ENCODE measurements around the gene GSTM2. TPM values are rescaled to one million over a fixed set of nuclear protein-coding genes. Genes with fewer than 3 reads are reported as not detected.

Gene GSTM2
- total RNA-seq, 1 experiment from 2014 or later: 5.9 TPM

DNA sequence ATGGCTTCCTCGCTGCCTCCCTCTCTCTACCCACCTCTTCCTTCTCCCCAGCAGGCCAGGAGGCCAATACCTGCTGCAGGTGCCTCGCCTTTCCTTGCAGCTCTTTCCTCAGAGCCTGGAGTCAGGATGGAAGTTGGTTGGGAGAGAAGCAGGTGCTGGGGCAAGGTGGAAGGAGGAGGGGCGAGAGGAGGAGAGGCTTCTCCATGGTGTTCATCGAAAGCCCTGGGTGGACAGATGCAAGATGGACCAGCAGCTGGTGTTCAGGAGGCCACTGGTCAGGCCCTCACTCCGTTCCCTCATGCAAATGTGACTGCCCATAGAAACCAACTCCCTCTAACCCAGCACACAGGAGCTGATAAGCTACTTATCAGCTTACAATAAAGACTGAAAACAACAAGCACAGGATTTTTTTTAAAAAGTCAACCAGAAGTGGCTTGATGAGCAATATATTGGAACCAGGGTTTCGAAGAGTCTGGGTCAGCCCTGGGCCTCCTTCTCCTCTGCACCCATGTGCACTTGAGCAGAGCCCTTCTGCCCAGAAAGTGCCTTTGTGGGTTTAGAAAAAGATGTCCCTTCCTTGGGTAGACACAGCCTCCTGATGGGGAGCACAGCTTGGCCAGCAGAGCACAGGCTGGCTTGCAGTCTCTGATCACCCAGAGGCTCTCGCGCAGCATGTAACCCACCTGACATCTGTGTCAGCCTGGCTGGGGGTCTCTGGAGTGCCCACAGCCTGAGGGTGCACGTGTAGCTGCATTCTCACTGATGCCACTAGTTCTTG lies 28.6 kb upstream of the GSTM2 start:
- Histone ChIP-seq H3K9me3 (ENCODE audit: control insufficient read depth in 1 of 2, insufficient read depth in 1 of 2, low read depth in 1 of 2, low read length in 2 of 2) (no peaks in the 10 kb centered on the region), H3K36me3 (ENCODE audit: control insufficient read depth in 1 of 2, insufficient read depth in 2 of 2, low read length in 2 of 2) (no peaks in the 10 kb centered on the region), H3K27me3 (ENCODE audit: insufficient read depth, low read length) (no peaks in the 10 kb centered on the region), H3K4me1 (ENCODE audit: control insufficient read depth in 1 of 2, insufficient read depth in 2 of 2, low read length in 2 of 2) (peaks cover 14 to 29% of the 10 kb centered on the region in 2 experiments), H4K20me1 (ENCODE audit: insufficient read depth) (no peaks in the 10 kb centered on the region), H2AFZ (ENCODE audit: low read depth, low read length, poor library complexity, severe bottlenecking) (no peak overlapping the region), H3K79me2 (ENCODE audit: insufficient read depth, low read length) (no peaks in the 10 kb centered on the region), H3K9me2 (ENCODE audit: insufficient read depth) (no peaks in the 10 kb centered on the region), H3K27ac (ENCODE audit: low read depth, low read length) (no peak overlapping the region), H3K4me2 (ENCODE audit: low read length) (no peak overlapping the region), H3K9ac (ENCODE audit: low read length) (no peak overlapping the region), H3K4me3 (replicated peaks in 1 of 2; ENCODE audit: low read depth in 1 of 2, low read length in 2 of 2) (no peak overlapping the region)
- no TSS peak for BruUV-seq (replicated peaks)
- no peak for DNase-seq (ENCODE audit: low read depth, low spot score)
- intact Hi-C loops (cut with micrococcal nuclease): no loop called here
- TF ChIP-seq EZH2 (IDR thresholded peaks at IDR 0.05) (no peak), EGR1 (IDR thresholded peaks at IDR 0.05; ENCODE audit: low read depth) (no peak), EZH2phosphoT487 (IDR thresholded peaks at IDR 0.05; ENCODE audit: borderline replicate concordance) (no peak), SIN3A (IDR thresholded peaks at IDR 0.05; ENCODE audit: low read depth) (no peak), RAD21 (IDR thresholded peaks at IDR 0.05; ENCODE audit: low read depth) (no peak), SRF (IDR thresholded peaks at IDR 0.05; ENCODE audit: low read depth) (no peak)
- ChIA-PET POLR2A (interaction anchor here (0.6 to 1.4 kb wide), 3 partner anchors 11 to 136 kb away, joined by 3 to 6 read pairs (median 4); partner anchors contain the start of gene GNAI3), CTCF (interaction anchor here (1.1 to 4.0 kb wide), 19 partner anchors 9 to 467 kb away, joined by 3 to 73 read pairs (median 7); partner anchors contain the start of genes AHCYL1, GNAI3 and GSTM4), RAD21 (ENCODE audit: low non-redundant PET in 1 of 2, low total read pairs in 2 of 2, uncharacterized antibody in 2 of 2, unreplicated experiment in 2 of 2) (interaction anchor here (0.6 to 2.4 kb wide), 6 partner anchors 8 to 345 kb away, joined by 3 to 11 read pairs (median 6); partner anchors contain the start of gene AHCYL1 (in 1 of the 2))
- ATAC-seq: no peak

DNA sequence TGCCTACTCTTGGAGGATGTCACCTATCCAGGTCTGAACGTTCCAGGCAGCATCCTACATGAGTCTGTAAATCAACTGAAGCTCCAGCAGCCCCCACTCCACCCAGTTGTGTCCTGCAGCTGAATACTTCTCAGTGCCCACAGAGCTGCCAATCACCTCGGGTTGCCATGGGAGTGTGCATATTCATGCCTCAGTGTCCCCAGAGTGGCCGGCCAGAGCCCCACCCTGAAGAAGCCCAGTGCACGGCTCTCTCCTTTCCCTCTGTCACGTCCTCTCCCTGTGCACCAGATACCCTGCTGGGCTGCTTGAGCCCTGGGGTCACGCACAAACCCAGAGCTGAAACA lies 28.0 kb upstream of the GSTM2 start:
- Histone ChIP-seq H3K9me2 (ENCODE audit: insufficient read depth) (no peaks in the 10 kb centered on the region), H3K4me3 (replicated peaks in 1 of 2; ENCODE audit: low read depth in 1 of 2, low read length in 2 of 2) (no peak overlapping the region), H3K36me3 (ENCODE audit: control insufficient read depth in 1 of 2, insufficient read depth in 2 of 2, low read length in 2 of 2) (no peaks in the 10 kb centered on the region), H3K4me1 (ENCODE audit: control insufficient read depth in 1 of 2, insufficient read depth in 2 of 2, low read length in 2 of 2) (peaks cover 14 to 29% of the 10 kb centered on the region in 2 experiments), H3K27ac (ENCODE audit: low read depth, low read length) (no peak overlapping the region), H4K20me1 (ENCODE audit: insufficient read depth) (no peaks in the 10 kb centered on the region), H3K9ac (ENCODE audit: low read length) (no peak overlapping the region), H2AFZ (ENCODE audit: low read depth, low read length, poor library complexity, severe bottlenecking) (no peak overlapping the region), H3K9me3 (ENCODE audit: control insufficient read depth in 1 of 2, insufficient read depth in 1 of 2, low read depth in 1 of 2, low read length in 2 of 2) (no peaks in the 10 kb centered on the region), H3K4me2 (ENCODE audit: low read length) (no peak overlapping the region), H3K79me2 (ENCODE audit: insufficient read depth, low read length) (no peaks in the 10 kb centered on the region), H3K27me3 (ENCODE audit: insufficient read depth, low read length) (no peaks in the 10 kb centered on the region)
- CTCF ChIA-PET: interaction anchor here (0.6 to 4.0 kb wide), 24 partner anchors 9 to 466 kb away, joined by 3 to 73 read pairs (median 6); partner anchors contain the start of genes AHCYL1, GNAI3 and GSTM4
- POLR2A ChIA-PET: interaction anchor here (0.6 to 1.8 kb wide), 5 partner anchors 10 to 136 kb away, joined by 3 to 8 read pairs (median 4); partner anchors contain the start of gene GNAI3
- BruUV-seq (replicated peaks): no TSS peak
- intact Hi-C loops (cut with micrococcal nuclease): loop anchor here (1.0 to 2.0 kb wide), 2 partner anchors 93 to 133 kb away; no protein-coding TSS in a partner anchor
- DNase-seq (ENCODE audit: low read depth, low spot score) (no peak), ATAC-seq (peak; percentile 2; the same call in 1 of the 2 replicates)
- TF ChIP-seq, protein P1, sequence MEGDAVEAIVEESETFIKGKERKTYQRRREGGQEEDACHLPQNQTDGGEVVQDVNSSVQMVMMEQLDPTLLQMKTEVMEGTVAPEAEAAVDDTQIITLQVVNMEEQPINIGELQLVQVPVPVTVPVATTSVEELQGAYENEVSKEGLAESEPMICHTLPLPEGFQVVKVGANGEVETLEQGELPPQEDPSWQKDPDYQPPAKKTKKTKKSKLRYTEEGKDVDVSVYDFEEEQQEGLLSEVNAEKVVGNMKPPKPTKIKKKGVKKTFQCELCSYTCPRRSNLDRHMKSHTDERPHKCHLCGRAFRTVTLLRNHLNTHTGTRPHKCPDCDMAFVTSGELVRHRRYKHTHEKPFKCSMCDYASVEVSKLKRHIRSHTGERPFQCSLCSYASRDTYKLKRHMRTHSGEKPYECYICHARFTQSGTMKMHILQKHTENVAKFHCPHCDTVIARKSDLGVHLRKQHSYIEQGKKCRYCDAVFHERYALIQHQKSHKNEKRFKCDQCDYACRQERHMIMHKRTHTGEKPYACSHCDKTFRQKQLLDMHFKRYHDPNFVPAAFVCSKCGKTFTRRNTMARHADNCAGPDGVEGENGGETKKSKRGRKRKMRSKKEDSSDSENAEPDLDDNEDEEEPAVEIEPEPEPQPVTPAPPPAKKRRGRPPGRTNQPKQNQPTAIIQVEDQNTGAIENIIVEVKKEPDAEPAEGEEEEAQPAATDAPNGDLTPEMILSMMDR (IDR thresholded peaks at IDR 0.05 in 2 of 3, conservative IDR thresholded peaks at IDR 0.05 in 1 of 3; ENCODE audit: borderline replicate concordance in 1 of 3, insufficient read depth in 1 of 3, low read depth in 2 of 3, low read length in 2 of 3): no peak
- TF ChIP-seq TCF7L2 (IDR thresholded peaks at IDR 0.05; ENCODE audit: borderline replicate concordance, extremely low read depth, insufficient read depth, insufficient read length) (no peak), EGR1 (IDR thresholded peaks at IDR 0.05; ENCODE audit: low read depth) (no peak), FOSL1 (IDR thresholded peaks at IDR 0.05; ENCODE audit: low read depth) (no peak), YY1 (IDR thresholded peaks at IDR 0.05; ENCODE audit: extremely low read depth, insufficient replicate concordance, low read depth, low read length) (no peak), SP1 (IDR thresholded peaks at IDR 0.05; ENCODE audit: low read depth) (no peak), CEBPB (IDR thresholded peaks at IDR 0.05; ENCODE audit: low read depth) (no peak), SRF (IDR thresholded peaks at IDR 0.05; ENCODE audit: low read depth) (no peak), POLR2A (IDR thresholded peaks at IDR 0.05; ENCODE audit: borderline replicate concordance, extremely low read depth, insufficient read depth, insufficient read length) (no peak), JUND (IDR thresholded peaks at IDR 0.05) (no peak), EZH2 (IDR thresholded peaks at IDR 0.05) (no peak), ZFX (IDR thresholded peaks at IDR 0.05) (no peak), ZNF274 (IDR thresholded peaks at IDR 0.05; ENCODE audit: low read depth, low read length) (no peak), EZH2phosphoT487 (IDR thresholded peaks at IDR 0.05; ENCODE audit: borderline replicate concordance) (no peak)
- RAD21 ChIA-PET (ENCODE audit: low non-redundant PET in 1 of 2, low total read pairs in 2 of 2, uncharacterized antibody in 2 of 2, unreplicated experiment in 2 of 2): interaction anchor here (0.6 to 2.4 kb wide), 12 partner anchors 9 to 345 kb away, joined by 3 to 11 read pairs (median 5); partner anchors contain the start of genes AHCYL1 (in 2 of the 2) and GNAI3 (in 1 of the 2)
